ENCODE data around the gene STIM1.
"Not testable (repeated sequence)": the region's sequence is repeated elsewhere in the genome, so short reads cannot be mapped to it uniquely, and the experiment has no call there.

STIM1 gene

GRCh38 chr11:3885855-3886254 is 30.4 kb downstream of the STIM1 start:
- DNase-seq (ENCODE audit: low read depth): no peak

DNA sequence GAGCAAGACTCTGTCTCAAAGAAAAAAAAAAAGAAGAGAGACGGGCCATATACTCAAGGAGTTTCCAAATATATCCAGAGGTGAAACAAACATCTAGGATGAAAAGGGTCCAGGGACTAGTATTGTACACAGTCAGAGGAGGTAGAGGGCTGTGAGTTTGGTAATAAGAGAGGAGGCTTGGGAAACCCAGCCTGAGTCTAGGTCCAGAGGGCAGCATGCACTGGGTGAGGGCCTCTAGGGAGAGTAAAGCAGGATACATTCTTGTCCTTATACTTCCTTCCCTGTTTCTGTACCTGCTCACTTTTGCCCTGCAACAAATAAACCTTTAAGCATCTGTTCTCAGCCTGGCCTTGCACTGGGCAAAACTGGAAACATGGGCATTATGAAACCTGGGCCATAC is 31.5 kb downstream of the STIM1 start:
- no peak for DNase-seq (ENCODE audit: low read depth)

- DNase-seq (ENCODE audit: low read depth): no peak
These were observed 33.4 kb downstream of the STIM1 start for GRCh38 chr11:3888876-3889275.

GRCh38 chr11:3890014-3890413 is 34.5 kb downstream of the STIM1 start:
- DNase-seq (ENCODE audit: low read depth): no peak

DNA sequence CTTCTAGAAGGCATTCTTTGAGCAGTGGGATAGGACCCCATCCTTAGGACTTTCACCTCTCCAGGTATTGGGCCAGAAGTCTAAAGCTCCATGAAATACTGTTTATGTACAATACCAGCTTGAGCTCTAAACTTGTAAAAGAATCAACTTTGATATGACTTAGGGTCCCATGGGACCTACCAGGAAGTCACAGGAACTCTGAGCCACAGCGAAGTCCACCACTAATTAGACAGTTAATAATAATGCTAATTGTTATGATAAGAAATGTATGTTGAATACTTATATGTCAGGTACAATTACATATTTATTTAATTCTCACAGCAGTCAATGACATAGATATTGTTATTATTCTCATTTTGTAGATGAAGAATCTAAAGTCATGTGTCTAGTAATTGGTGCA is 35.3 kb downstream of the STIM1 start:
- DNase-seq (ENCODE audit: low read depth): no peak

GRCh38 chr11:3891751-3892150 is 36.3 kb downstream of the STIM1 start:
- DNase-seq (ENCODE audit: low read depth): no peak

- DNase-seq (ENCODE audit: low read depth): no peak
These were observed 36.7 kb downstream of the STIM1 start for GRCh38 chr11:3892156-3892555.

DNA sequence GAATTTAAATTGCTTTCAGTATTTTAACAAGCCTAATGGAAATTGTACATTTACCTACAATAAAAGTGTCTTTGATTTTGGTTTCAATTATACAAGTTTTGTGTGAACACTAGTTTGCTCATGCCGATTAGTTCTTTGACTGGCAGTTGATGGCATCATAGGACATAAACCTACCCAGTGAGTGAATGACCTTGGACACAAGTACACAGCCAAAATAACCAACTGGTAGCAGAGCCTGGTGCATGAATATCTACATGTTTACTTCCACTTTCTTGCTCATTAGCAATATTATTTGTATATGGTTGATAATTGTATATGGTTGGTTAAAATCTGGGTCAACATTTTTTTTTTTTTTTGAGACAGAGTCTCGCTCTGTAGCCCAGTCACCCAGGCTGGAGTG is 37.8 kb downstream of the STIM1 start:
- no peak for DNase-seq (ENCODE audit: low read depth)

GRCh38 chr11:3894128-3894731 is 38.8 kb downstream of the STIM1 start:
- no peak for DNase-seq (ENCODE audit: low read depth)

- DNase-seq (ENCODE audit: low read depth): no peak
These were observed 41.2 kb downstream of the STIM1 start for GRCh38 chr11:3896644-3897043.

GRCh38 chr11:3900230-3900629 is 44.8 kb downstream of the STIM1 start:
- not testable (repeated sequence) for DNase-seq (ENCODE audit: low read depth)

DNA sequence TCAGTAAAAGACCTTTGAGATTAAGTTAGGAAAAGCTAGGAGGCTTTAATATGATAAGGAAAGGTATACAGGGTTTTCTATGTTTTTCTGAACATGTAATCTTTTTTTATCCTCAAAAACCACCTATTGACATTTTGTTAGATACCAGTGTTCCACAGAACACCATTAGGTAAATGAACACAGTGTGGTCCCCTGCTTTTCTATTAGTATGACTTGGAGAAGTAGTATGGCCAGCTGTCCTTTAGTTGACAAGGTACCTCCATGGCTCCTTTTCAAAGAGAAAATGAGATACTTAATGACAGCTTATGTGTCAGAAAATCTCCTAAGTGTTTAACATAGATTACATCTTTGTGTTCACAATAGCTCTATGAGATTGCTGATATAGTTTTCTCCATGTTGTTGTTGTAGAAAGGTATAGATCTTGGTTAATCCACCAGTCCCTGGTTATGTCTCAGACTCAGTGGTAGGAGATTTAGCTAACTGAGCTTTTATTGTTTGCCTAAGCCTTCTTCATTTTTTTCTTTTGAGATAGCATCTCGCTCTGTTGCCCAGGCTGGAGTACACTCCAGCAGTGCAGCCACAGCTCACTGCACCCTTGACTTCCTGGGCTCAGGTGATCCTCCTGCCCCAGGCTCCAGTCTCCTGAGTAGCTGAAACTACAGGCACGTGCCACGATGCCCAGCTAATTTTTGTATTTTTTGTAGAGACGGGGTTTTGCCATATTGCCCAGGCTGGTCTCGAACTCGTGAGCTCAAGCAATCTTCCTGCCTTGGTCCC is 46.0 kb downstream of the STIM1 start:
- no peak for DNase-seq (ENCODE audit: low read depth)

DNA sequence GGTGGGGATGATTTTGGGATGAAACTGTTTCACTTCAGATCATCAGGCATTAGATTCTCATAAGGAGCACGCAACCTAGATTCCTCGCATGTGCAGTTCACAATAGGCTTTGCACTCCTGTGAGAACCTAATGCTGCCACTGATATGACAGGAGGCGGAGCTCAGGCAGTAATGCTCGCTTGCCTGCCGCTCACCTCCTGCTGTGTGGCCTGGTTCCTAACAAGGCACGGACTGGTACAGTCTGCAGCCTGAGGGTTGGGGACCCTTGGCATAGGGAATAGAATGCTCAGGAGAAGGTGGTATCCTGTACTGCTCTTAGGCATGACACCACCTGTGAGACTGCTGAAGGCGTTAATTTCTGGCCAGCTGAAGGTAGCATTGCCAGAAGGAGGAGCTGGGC is 47.0 kb downstream of the STIM1 start:
- DNase-seq (ENCODE audit: low read depth): no peak

- DNase-seq (ENCODE audit: low read depth): no peak
These were observed 47.9 kb downstream of the STIM1 start for GRCh38 chr11:3903207-3903896.

GRCh38 chr11:3904228-3904627 is 48.8 kb downstream of the STIM1 start:
- DNase-seq (ENCODE audit: low read depth): no peak

DNA sequence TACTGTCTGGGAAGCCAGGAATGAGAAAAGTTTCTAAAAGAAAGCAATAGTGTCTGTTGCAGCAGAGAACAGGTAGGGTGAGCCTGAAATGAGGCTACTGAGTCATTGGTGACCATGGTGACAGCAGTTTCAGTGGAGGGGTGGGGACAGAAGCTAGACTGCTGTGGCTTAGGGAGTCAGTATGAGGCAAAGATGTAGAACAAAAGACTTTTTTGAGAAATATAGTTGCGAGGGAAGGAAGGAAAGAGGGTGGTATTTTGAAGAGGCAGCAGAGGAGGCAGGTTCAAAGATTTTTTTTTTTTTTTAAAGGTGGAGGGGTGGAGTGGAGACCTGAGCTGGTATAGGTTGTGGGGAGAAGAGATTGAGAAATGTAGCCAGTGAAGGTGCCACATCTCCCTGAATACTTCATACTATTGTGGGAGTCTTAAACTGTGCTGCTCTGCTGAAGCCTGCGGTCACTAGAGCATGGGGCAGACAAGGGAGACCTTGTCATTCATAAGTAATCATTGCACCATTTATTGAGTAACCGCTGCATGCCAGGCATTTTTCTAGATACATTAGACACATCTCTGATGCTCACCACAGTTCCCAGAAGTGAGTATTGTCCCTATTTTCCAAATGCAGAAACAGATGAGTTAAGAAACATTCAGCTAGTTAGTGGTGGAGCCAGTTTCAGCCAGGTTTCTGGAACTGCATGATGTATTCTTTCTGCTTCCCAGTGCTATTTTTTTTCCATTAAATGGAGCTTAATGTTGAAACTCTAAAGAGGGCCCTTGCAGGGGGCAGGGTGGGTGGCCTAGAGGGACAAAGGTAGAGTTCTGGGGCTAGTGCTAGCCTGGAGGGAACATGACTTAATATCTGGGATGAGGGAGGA is 49.9 kb downstream of the STIM1 start:
- peak; percentile 89 for DNase-seq (ENCODE audit: low read depth)

DNA sequence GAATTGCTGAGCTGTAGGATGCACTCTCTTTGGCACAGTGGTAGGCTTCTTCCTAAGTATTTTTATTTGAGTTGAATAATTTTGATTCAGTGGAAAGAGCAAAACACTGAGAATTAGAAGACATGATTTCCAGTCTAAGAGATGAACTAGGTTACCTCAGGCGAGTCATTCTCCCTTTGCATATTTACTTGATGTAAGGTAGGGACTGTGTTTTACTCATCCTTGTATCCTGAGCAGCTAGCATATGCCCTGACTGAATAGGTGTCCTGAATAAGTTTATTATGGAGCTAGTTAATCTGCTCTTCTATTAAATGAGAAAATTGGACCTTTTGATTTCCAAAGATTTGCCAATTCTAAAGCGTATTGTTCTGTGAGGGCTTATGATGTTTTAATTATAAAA is 50.7 kb downstream of the STIM1 start:
- DNase-seq (ENCODE audit: low read depth): no peak

DNA sequence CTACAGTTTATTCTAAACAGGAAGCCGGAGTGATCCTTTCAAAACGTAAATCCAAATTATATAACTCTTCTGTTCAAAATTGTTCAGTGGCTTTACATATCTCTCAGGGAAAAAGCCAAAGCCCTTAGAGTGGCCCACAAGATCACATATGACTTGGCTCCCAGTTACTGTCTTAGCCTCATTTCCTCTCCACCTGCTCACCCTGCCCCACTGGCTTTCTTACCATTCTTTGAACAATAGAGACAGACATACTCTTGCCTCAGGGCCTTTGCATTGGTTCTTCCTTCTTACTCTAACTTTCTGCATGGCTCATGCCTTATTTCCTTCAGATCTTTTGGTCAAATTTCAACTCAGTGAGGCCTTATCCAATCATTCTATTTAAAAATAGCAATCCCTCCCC is 52.1 kb downstream of the STIM1 start:
- no peak for DNase-seq (ENCODE audit: low read depth)

- DNase-seq (ENCODE audit: low read depth): no peak
These were observed 54.4 kb downstream of the STIM1 start for GRCh38 chr11:3909901-3910300.

- no peak for DNase-seq (ENCODE audit: low read depth)
These were observed 56.5 kb downstream of the STIM1 start for GRCh38 chr11:3911908-3912505.

DNA sequence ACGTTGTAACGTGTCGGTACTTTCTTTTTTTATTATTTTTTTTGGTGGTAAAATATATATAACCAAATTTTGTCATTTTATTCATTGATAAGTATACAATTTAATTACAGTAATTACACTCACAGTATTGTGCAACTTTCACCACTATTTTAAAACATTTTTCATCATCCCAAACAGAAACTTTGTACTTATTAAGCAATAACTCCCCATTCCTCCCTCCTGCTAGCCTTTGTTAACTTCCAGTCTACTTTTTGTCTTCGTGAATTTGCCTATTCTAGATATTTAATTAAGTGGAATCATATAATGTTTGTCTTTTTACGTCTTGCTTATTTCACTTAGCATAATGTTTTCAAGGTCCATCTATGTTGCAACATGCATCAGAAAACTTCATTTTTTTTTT is 58.5 kb downstream of the STIM1 start:
- DNase-seq (ENCODE audit: low read depth): no peak

GRCh38 chr11:3914805-3915204 is 59.3 kb downstream of the STIM1 start:
- no peak for DNase-seq (ENCODE audit: low read depth)

Measured in HS-5 (cell line).